Panc1 (cell line): Measurements from ENCODE around the gene GRK6. TPM values are rescaled to one million over a fixed set of nuclear protein-coding genes. Genes with fewer than 3 reads are reported as not detected.

Experiments used
- ATAC-seq: fragments of 200-7000 bp; cut with Tn5 transposase; 2 replicates; pipeline ENCODE4 v1.9.1; 2020; ENCODE audit warnings: mild to moderate bottlenecking, moderate library complexity
- BruUV-seq: library from RNA; stranded (reverse); fragments of 400-500 nt; replicated peaks from 2 replicates; lab custom pipeline; 2021; lab: Mats Ljungman, UMichigan
- CTCF ChIA-PET: fragments of 300-600 bp; sonication (Branson Sonifier 250); formaldehyde crosslinking; loops from one replicate; lab custom pipeline; 2022; ENCODE audit warnings: antibody characterized with exemption; lab: Charles Lee
- POLR2A ChIA-PET: fragments of 300-600 bp; sonication (Branson Sonifier 250); formaldehyde crosslinking; loops from one replicate; lab custom pipeline; 2022; ENCODE audit warnings: antibody characterized with exemption; lab: Charles Lee
- DNase-seq: peaks from one replicate; pipeline ENCODE4 v3.0.0-alpha.2; 2010; ENCODE audit warnings: low read depth, low spot score
- H3K27ac ChIP-seq: 2 replicates; pipeline ENCODE4 v1.5.1; 2011; ENCODE audit warnings: mild to moderate bottlenecking, low read length, inconsistent platforms
- H3K27me3 ChIP-seq: fragments of 200-500 bp; sonication (Bioruptor generic); 2 replicates; pipeline ENCODE4 v1.6.0; 2014; ENCODE audit warnings: low read length, inconsistent platforms; ENCODE audit not compliant: control insufficient read depth, insufficient read depth
- H3K36me3 ChIP-seq: fragments of 200-500 bp; sonication (Bioruptor generic); 2 replicates; pipeline ENCODE4 v1.5.1; 2014; ENCODE audit warnings: inconsistent platforms, mild to moderate bottlenecking, low read length, moderate library complexity; ENCODE audit not compliant: control insufficient read depth, insufficient read depth
- H3K4me1 ChIP-seq: 2 replicates; pipeline ENCODE4 v1.5.1; 2011; ENCODE audit warnings: inconsistent platforms, mild to moderate bottlenecking, low read length, moderate library complexity; ENCODE audit not compliant: control insufficient read depth, insufficient read depth
- H3K4me3 ChIP-seq, 2 experiments: 2 replicates each; pipeline ENCODE4 v1.5.1; 2011 to 2012; ENCODE audit warnings: low read depth in 2 of 2, low read length in 2 of 2, mild to moderate bottlenecking in 2 of 2, inconsistent platforms in 1 of 2, moderate library complexity in 1 of 2
- H3K9me3 ChIP-seq: fragments of 200-500 bp; sonication (Bioruptor generic); 2 replicates; pipeline ENCODE4 v1.5.1; 2014; ENCODE audit warnings: low read depth, mild to moderate bottlenecking, inconsistent platforms, low read length, moderate library complexity; ENCODE audit not compliant: control insufficient read depth, insufficient read depth
- POLR2AphosphoS5 ChIP-seq: IDR thresholded peaks from 2 replicates; pipeline ENCODE4 v1.6.1; 2012; ENCODE audit warnings: mild to moderate bottlenecking, low read depth, low read length, moderate library complexity
- SIN3A ChIP-seq: IDR thresholded peaks from 2 replicates; pipeline ENCODE4 v1.6.1; 2012; ENCODE audit warnings: low read depth, mild to moderate bottlenecking, low read length, moderate library complexity, borderline replicate concordance; ENCODE audit not compliant: insufficient read depth
- TCF7L2 ChIP-seq: IDR thresholded peaks from 2 replicates; pipeline ENCODE4 v1.6.1; 2011; ENCODE audit warnings: mild to moderate bottlenecking, low read depth, low read length, inconsistent platforms
- in situ Hi-C: cut with HindIII; loops from 2 replicates; pipeline ENCODE4 v1.10.0; 2016; ENCODE audit warnings: low sequenced_read_pairs, low pct_unique_long_range_greater_than_20kb
- intact Hi-C: fragments of 100-400 bp; cut with micrococcal nuclease; formaldehyde crosslinking; loops from one replicate; pipeline ENCODE4 v1.10.0; 2022; ENCODE audit not compliant: unreplicated experiment
- total RNA-seq: library from RNA; stranded (reverse); gene quantifications from one replicate; pipeline ENCODE4 v1.2.1, GENCODE V29; 2021; ENCODE audit not compliant: unreplicated experiment
- TF ChIP-seq, protein P1 (sequence below): fragments of 450-650 bp; IDR thresholded peaks from 2 replicates; pipeline ENCODE4 v1.5.1; 2017; ENCODE audit warnings: mild to moderate bottlenecking
- TF ChIP-seq, protein P2 (sequence below), 2 experiments: IDR thresholded peaks; 2 replicates each; pipeline ENCODE4 v1.6.1; 2011 to 2012; ENCODE audit warnings: low read depth in 2 of 2, control low read depth in 1 of 2, low read length in 1 of 2, mild to moderate bottlenecking in 1 of 2, moderate library complexity in 1 of 2; ENCODE audit not compliant: insufficient read depth in 1 of 2

The GRK6 gene
- total RNA-seq, 1 experiment from 2014 or later: 56.1 TPM

DNA sequence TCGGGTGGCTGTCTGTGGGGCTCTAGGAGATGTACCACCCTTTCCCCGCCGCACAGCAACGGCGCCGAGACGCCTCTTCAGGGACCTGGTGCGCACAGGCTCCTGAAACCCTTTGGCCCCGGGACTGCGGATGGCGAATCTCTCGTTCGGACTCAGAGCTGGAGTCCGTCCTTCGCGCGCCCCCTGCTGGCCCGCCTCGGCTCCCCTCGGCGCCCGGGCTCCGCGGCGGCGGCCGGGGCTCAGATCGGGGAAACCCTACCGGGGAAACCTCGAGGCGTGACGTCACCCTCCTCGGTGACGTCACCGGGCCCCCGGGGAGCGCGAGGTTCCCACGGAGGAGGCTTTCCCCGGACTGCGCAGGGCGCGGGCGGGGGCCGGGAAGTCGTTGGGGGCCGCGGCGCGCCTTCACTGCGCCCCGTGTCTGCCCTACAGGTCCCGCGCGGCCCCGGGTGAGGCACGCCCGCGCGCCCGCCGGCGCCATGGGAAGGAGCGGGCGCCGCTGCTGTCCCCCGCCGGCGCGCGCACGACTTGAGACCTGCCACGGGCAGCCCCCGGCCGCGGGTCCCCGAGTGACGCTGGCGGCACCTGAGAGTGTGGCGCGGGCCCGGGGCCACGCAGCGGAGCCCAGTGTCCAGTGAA, 28.0 kb downstream of the GRK6 start:
- ChIA-PET POLR2A (interaction anchor here (0.6 to 0.7 kb wide), 2 partner anchors 75 to 102 kb away, joined by 4 to 6 read pairs; no protein-coding TSS in a partner anchor), CTCF (interaction anchor here (0.6 to 3.3 kb wide), 8 partner anchors 14 to 287 kb away, joined by 3 to 29 read pairs (median 6); partner anchors contain the start of gene GRK6)
- no TSS peak for BruUV-seq
- Histone ChIP-seq H3K9me3 (no peaks in the 10 kb centered on the region), H3K36me3 (peaks cover 3% of the 10 kb centered on the region; the same call in 1 of the 2 replicates), H3K27ac (peak overlapping the region; percentile 78; the same call in 1 of the 2 replicates), H3K4me3 (peak overlapping the region; percentile 50 to 61), H3K27me3 (no peaks in the 10 kb centered on the region), H3K4me1 (peaks cover 41% of the 10 kb centered on the region)
- ATAC-seq: peak; percentile 68
- intact Hi-C loops: loop anchor here (10.0 kb wide), 1 partner anchor 140 kb away; the partner anchor contains the start of gene MXD3
- TF ChIP-seq SIN3A (0 out of 2 replicates have a peak, but pooled peaks have one; percentile 72), TCF7L2 (no peak), POLR2AphosphoS5 (peak; percentile 72; the same call in 1 of the 2 replicates)
- TF ChIP-seq, protein P1, sequence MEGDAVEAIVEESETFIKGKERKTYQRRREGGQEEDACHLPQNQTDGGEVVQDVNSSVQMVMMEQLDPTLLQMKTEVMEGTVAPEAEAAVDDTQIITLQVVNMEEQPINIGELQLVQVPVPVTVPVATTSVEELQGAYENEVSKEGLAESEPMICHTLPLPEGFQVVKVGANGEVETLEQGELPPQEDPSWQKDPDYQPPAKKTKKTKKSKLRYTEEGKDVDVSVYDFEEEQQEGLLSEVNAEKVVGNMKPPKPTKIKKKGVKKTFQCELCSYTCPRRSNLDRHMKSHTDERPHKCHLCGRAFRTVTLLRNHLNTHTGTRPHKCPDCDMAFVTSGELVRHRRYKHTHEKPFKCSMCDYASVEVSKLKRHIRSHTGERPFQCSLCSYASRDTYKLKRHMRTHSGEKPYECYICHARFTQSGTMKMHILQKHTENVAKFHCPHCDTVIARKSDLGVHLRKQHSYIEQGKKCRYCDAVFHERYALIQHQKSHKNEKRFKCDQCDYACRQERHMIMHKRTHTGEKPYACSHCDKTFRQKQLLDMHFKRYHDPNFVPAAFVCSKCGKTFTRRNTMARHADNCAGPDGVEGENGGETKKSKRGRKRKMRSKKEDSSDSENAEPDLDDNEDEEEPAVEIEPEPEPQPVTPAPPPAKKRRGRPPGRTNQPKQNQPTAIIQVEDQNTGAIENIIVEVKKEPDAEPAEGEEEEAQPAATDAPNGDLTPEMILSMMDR: peak; percentile 95
- TF ChIP-seq, protein P2, sequence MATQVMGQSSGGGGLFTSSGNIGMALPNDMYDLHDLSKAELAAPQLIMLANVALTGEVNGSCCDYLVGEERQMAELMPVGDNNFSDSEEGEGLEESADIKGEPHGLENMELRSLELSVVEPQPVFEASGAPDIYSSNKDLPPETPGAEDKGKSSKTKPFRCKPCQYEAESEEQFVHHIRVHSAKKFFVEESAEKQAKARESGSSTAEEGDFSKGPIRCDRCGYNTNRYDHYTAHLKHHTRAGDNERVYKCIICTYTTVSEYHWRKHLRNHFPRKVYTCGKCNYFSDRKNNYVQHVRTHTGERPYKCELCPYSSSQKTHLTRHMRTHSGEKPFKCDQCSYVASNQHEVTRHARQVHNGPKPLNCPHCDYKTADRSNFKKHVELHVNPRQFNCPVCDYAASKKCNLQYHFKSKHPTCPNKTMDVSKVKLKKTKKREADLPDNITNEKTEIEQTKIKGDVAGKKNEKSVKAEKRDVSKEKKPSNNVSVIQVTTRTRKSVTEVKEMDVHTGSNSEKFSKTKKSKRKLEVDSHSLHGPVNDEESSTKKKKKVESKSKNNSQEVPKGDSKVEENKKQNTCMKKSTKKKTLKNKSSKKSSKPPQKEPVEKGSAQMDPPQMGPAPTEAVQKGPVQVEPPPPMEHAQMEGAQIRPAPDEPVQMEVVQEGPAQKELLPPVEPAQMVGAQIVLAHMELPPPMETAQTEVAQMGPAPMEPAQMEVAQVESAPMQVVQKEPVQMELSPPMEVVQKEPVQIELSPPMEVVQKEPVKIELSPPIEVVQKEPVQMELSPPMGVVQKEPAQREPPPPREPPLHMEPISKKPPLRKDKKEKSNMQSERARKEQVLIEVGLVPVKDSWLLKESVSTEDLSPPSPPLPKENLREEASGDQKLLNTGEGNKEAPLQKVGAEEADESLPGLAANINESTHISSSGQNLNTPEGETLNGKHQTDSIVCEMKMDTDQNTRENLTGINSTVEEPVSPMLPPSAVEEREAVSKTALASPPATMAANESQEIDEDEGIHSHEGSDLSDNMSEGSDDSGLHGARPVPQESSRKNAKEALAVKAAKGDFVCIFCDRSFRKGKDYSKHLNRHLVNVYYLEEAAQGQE (IDR thresholded peaks at IDR 0.05; ENCODE audit: insufficient read depth in 1 of 2, low read depth in 2 of 2, low read length in 1 of 2): no peak; a peak in 1 of 4 replicates
- peak; percentile 57 for DNase-seq
- in situ Hi-C loops: no loop called here

DNA sequence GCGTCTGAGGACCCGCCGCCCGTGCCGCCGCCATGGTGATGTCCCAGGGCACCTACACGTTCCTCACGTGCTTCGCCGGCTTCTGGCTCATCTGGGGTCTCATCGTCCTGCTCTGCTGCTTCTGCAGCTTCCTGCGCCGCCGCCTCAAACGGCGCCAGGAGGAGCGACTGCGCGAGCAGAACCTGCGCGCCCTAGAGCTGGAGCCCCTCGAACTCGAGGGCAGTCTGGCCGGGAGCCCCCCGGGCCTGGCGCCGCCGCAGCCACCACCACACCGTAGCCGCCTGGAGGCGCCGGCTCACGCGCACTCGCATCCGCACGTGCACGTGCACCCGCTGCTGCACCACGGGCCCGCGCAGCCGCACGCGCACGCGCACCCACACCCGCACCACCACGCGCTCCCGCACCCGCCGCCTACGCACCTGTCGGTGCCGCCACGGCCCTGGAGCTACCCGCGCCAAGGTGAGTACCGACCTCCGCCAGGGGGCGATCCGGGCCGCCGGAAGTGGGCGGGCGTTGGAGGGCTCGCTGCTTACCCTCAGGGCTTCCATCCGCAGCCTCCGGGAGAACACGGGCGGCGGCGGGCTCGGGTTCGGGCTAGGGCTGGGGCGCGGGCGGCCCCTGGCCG, 28.7 kb downstream of the GRK6 start:
- BruUV-seq: no TSS peak
- ATAC-seq (peak; percentile 61), DNase-seq (peak; percentile 48)
- in situ Hi-C loops (no loop called here), intact Hi-C loops (loop anchor here (10.0 kb wide), 1 partner anchor 140 kb away; the partner anchor contains the start of gene MXD3)
- H3K4me1 ChIP-seq: peaks cover 39% of the 10 kb centered on the region
- peaks cover 3% of the 10 kb centered on the region; the same call in 1 of the 2 replicates for H3K36me3 ChIP-seq
- TF ChIP-seq, protein P1: peak; percentile 88
- TF ChIP-seq POLR2AphosphoS5 (no peak), TCF7L2 (no peak), SIN3A (0 out of 2 replicates have a peak, but pooled peaks have one; percentile 53)
- TF ChIP-seq, protein P2 (IDR thresholded peaks at IDR 0.05; ENCODE audit: insufficient read depth in 1 of 2, low read depth in 2 of 2, low read length in 1 of 2): no peak
- no peaks in the 10 kb centered on the region for H3K27me3 ChIP-seq
- H3K4me3 ChIP-seq: peak overlapping the region; percentile 50 to 61
- H3K27ac ChIP-seq: peak overlapping the region; percentile 80; the same call in 1 of the 2 replicates
- ChIA-PET CTCF (interaction anchor here (0.5 to 3.3 kb wide), 8 partner anchors 29 to 402 kb away, joined by 3 to 29 read pairs (median 6); partner anchors contain the start of gene GRK6), POLR2A (interaction anchor here (0.5 to 0.6 kb wide), 2 partner anchors 86 to 1528 kb away, joined by 13 to 15 read pairs; no protein-coding TSS in a partner anchor)
- H3K9me3 ChIP-seq: no peaks in the 10 kb centered on the region
